ENCODE measurements around the gene KCTD5.
"Not testable (repeated sequence)": the region's sequence is repeated elsewhere in the genome, so short reads cannot be mapped to it uniquely, and the experiment has no call there.

Gene KCTD5

GRCh38 chr16:2673066-2673999 is 9.0 kb upstream of the KCTD5 start:
- peak; percentile 89 to 92 for DNase-seq (ENCODE audit: low read depth in 2 of 2)

- no peak for DNase-seq (ENCODE audit: low read depth in 2 of 2)
These were observed 7.3 kb upstream of the KCTD5 start for GRCh38 chr16:2675021-2675420.

- no peak for DNase-seq (ENCODE audit: low read depth in 2 of 2)
These were observed 6.6 kb upstream of the KCTD5 start for GRCh38 chr16:2675714-2676113.

GRCh38 chr16:2676937-2677336 is 5.4 kb upstream of the KCTD5 start:
- not testable (repeated sequence) for DNase-seq (ENCODE audit: low read depth in 2 of 2)

GRCh38 chr16:2678206-2678965 is 3.9 kb upstream of the KCTD5 start:
- DNase-seq (ENCODE audit: low read depth in 2 of 2): not testable (repeated sequence)

- not testable (repeated sequence) for DNase-seq (ENCODE audit: low read depth in 2 of 2)
These were observed 2.4 kb upstream of the KCTD5 start for GRCh38 chr16:2679902-2680301.

- DNase-seq (ENCODE audit: low read depth in 2 of 2): not testable (repeated sequence)
These were observed 2.0 kb upstream of the KCTD5 start for GRCh38 chr16:2680360-2680759.

GRCh38 chr16:2683041-2683440 is 718 bp downstream of the KCTD5 start:
- DNase-seq (ENCODE audit: low read depth in 2 of 2): not testable (repeated sequence)

- DNase-seq (ENCODE audit: low read depth in 2 of 2): not testable (repeated sequence)
These were observed 3.8 kb downstream of the KCTD5 start for GRCh38 chr16:2686075-2686474.

- DNase-seq (ENCODE audit: low read depth in 2 of 2): peak in 1 of 2 donors; percentile 43
These were observed 4.7 kb downstream of the KCTD5 start for GRCh38 chr16:2686912-2687507.

GRCh38 chr16:2687531-2688308 is 5.4 kb downstream of the KCTD5 start:
- DNase-seq (ENCODE audit: low read depth in 2 of 2): no peak

- not testable (repeated sequence) for DNase-seq (ENCODE audit: low read depth in 2 of 2)
These were observed 7.1 kb downstream of the KCTD5 start for GRCh38 chr16:2689422-2689821.

GRCh38 chr16:2689968-2690801 is 7.9 kb downstream of the KCTD5 start:
- DNase-seq (ENCODE audit: low read depth in 2 of 2): no peak

- DNase-seq (ENCODE audit: low read depth in 2 of 2): no peak
These were observed 8.5 kb downstream of the KCTD5 start for GRCh38 chr16:2690852-2691251.

GRCh38 chr16:2691491-2692248 is 9.3 kb downstream of the KCTD5 start:
- DNase-seq (ENCODE audit: low read depth in 2 of 2): no peak

- no peak for DNase-seq (ENCODE audit: low read depth in 2 of 2)
These were observed 10.1 kb downstream of the KCTD5 start for GRCh38 chr16:2692251-2692947.

GRCh38 chr16:2692948-2693651 is 10.8 kb downstream of the KCTD5 start:
- DNase-seq (ENCODE audit: low read depth in 2 of 2): no peak

GRCh38 chr16:2696601-2697250 is 14.4 kb downstream of the KCTD5 start:
- not testable (repeated sequence) for DNase-seq (ENCODE audit: low read depth in 2 of 2)

All from stimulated activated CD8-positive, alpha-beta memory T cell treated with anti-CD3 and anti-CD28 coated beads, Interleukin-2, amount 100 ng/mL, for 48 hours (primary cell).